Left ventricle myocardium inferior (tissue), 1 donor: ENCODE results near the gene PIGC. TPM values are rescaled to one million over a fixed set of nuclear protein-coding genes. Genes with fewer than 3 reads are reported as not detected.

Experiments
- DNase-seq: peaks from one replicate; pipeline ENCODE4 v3.0.0-alpha.2; 2020
- H3K27ac ChIP-seq: fragments of 200-600 bp; replicated peaks from 2 replicates; pipeline ENCODE4 v1.8.0; 2021
- H3K27me3 ChIP-seq: fragments of 200-600 bp; 2 replicates; pipeline ENCODE4 v1.8.0; 2021; ENCODE audit warnings: low read depth
- H3K36me3 ChIP-seq: fragments of 200-600 bp; 2 replicates; pipeline ENCODE4 v1.8.0; 2021
- H3K4me1 ChIP-seq: fragments of 200-600 bp; 2 replicates; pipeline ENCODE4 v1.8.0; 2021
- H3K4me3 ChIP-seq: fragments of 200-600 bp; 2 replicates; pipeline ENCODE4 v1.8.0; 2021; ENCODE audit warnings: mild to moderate bottlenecking, moderate library complexity
- H3K9me3 ChIP-seq: fragments of 200-600 bp; replicated peaks from 2 replicates; pipeline ENCODE4 v1.8.0; 2021
- CTCF ChIP-seq: fragments of 200-600 bp; IDR thresholded peaks from 2 replicates; pipeline ENCODE4 v1.8.0; 2021; ENCODE audit warnings: antibody characterized with exemption, mild to moderate bottlenecking, borderline replicate concordance
- intact Hi-C: fragments of 100-400 bp; cut with micrococcal nuclease; formaldehyde crosslinking; loops from one replicate; pipeline ENCODE4 v1.11.0; 2022
- total RNA-seq: library from RNA; stranded (reverse); fragmentation: NEBNext Ultra II Directional; extraction: Animal tissue kit (Norgen Biotek cat#: 25700); gene quantifications from one replicate; pipeline ENCODE4 v1.2.1, GENCODE V29; 2021
- donor health status: DM: no; HTN: yes; CAD: no; lungs with severe emphysema.

PIGC gene
- total RNA-seq, 1 donor from 2014 or later = 15.4 TPM

DNA sequence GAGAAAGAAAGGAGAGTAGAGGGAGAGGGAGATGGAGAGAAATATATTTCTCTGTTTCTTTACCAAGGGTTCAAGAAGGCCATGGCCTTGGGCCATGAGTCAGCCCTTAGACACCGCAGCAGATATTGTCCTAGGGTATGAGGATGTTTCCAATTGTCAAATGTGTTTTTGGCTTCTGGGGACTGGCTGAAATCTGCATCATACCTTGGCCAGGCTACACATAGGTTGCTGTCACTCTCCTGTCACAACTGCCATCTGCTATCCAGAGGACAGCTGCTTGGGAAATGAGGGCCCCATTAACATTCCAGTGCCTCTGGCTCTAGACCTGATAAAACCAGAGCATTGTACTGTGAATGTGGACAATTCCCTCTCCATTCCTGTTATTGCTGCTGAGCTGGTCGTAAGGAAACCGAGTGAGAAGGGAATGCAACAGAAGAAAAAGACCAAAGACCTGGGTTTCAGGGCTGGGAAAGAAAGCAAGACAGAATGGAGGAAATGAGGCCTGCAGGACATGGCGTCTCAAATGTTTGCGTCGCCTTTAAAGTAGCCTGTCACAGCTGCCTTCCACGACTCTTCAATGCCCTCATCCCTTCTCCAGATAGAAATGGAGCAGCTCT, 8.8 kb upstream of the PIGC start:
- Histone ChIP-seq H3K4me1 (peaks cover 27% of the 10 kb centered on the region), H3K36me3 (no peaks in the 10 kb centered on the region), H3K9me3 (no peaks in the 10 kb centered on the region), H3K4me3 (peak overlapping the region; percentile 32), H3K27me3 (no peaks in the 10 kb centered on the region), H3K27ac (peak overlapping the region; percentile 71)
- no peak for DNase-seq
- no peak for TF ChIP-seq CTCF
- intact Hi-C loops = no loop called here

DNA sequence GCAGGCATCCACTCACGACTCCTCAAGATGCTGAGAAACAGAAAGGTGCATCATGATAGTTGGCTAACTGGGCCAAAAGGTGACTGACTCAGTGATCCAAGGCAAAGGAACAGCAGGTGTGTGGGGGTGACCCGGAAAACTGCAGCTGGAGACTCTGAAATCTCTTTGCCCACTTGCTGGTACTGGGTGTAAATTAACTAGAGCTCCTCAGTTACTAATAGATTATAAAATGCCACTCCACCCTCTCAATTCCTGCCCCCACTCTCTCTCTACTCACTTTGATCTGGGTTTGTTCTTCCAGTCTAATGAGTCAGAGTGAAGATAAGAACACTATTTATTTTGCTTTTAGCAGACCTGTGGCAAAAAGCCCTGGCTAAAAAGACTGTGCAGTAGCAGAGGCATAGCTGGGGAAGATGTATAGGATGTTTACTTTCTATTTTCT, 7.2 kb upstream of the PIGC start:
- Histone ChIP-seq H3K36me3 (no peaks in the 10 kb centered on the region), H3K4me3 (no peak overlapping the region), H3K9me3 (no peaks in the 10 kb centered on the region), H3K27me3 (no peaks in the 10 kb centered on the region), H3K27ac (peak overlapping the region; percentile 37), H3K4me1 (peaks cover 27% of the 10 kb centered on the region)
- TF ChIP-seq CTCF = no peak
- intact Hi-C loops = no loop called here
- DNase-seq = no peak

DNA sequence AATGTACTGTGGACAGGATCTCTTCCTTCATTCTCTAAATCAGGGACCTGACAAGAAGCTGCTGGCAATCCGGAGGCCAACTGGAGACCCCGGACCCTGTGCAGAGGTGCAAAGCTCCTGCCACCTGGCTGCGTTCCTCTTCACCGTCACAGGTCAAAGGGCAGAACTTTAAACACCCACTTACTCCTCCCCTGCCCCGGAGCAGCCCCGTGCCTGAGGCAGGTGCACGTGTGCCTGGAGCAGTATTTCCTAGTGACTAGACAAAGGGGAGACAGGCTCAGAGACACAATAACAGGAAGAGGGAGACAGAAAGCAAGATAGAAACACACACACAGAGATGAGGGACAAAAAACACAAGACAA, 6.6 kb upstream of the PIGC start:
- no peak overlapping the region for H3K4me3 ChIP-seq
- no peak for TF ChIP-seq CTCF
- no peaks in the 10 kb centered on the region for H3K9me3 ChIP-seq
- H3K36me3 ChIP-seq = no peaks in the 10 kb centered on the region
- intact Hi-C loops = no loop called here
- peak overlapping the region; percentile 37 for H3K27ac ChIP-seq
- no peak for DNase-seq
- H3K27me3 ChIP-seq = no peaks in the 10 kb centered on the region
- peaks cover 27% of the 10 kb centered on the region for H3K4me1 ChIP-seq

DNA sequence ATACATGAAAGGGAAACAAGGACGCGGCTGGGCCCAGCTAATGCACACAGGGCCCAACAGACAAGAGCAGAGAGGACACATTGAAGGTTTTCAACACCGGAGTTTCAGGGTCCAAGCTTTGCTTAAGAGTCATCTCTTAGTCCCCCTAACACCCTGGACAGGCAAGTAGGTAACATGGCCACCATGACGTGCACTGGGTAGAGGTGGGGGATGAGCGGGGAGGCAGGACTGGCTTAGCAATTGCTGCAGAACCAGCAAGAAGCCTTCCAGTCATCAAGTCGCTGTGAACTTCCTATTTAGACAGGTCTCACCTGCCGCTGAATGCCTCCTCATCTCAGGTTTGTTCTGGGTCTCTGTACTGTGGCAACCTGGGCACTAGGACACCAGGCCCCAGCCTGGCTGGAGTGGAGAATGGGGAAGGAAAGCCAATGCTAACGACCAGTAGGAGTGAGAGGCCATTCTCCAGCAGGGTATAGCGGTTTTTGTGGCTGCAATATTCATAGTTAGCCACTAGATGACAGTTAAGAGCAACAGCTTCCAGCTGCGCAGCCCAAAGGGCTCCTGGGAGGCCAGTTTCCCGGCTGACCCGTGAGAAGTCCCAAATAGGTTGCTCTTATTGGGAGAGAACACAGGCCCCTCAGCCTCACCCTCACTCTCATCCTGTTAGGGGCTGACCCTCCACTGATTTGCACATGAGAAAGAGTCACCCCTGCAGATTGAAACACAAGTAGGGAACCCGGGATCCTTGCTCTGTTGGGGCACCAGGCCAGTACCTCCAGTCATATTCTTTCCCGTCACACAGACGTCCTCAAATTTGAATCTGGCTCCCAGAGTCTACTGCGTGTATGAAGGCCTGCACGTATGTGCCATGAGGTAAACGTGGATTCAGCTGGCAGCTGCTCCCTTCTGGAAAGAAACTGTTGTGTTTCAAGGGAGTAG, 6.0 kb upstream of the PIGC start:
- no peak overlapping the region for H3K4me3 ChIP-seq
- DNase-seq = peak; percentile 50
- H3K36me3 ChIP-seq = no peaks in the 10 kb centered on the region
- peaks cover 27% of the 10 kb centered on the region for H3K4me1 ChIP-seq
- intact Hi-C loops = no loop called here
- H3K9me3 ChIP-seq = no peaks in the 10 kb centered on the region
- H3K27ac ChIP-seq = peak overlapping the region; percentile 37
- no peaks in the 10 kb centered on the region for H3K27me3 ChIP-seq
- peak; percentile 90 for TF ChIP-seq CTCF

- Histone ChIP-seq H3K9me3 (no peaks in the 10 kb centered on the region), H3K4me3 (no peak overlapping the region), H3K36me3 (no peaks in the 10 kb centered on the region), H3K27me3 (no peaks in the 10 kb centered on the region), H3K27ac (no peak overlapping the region), H3K4me1 (peaks cover 30% of the 10 kb centered on the region)
- intact Hi-C loops = no loop called here
- DNase-seq = no peak
- TF ChIP-seq CTCF = no peak
Observed at GRCh38 chr1:172448995-172449584, 5.2 kb upstream of the PIGC start.
